Measurements from ENCODE around the gene SSTR3. TPM values are rescaled to one million over a fixed set of nuclear protein-coding genes. Genes with fewer than 3 reads are reported as not detected.

SSTR3 gene
- total RNA-seq, 1 experiment from 2014 or later: 0.08 TPM

DNA sequence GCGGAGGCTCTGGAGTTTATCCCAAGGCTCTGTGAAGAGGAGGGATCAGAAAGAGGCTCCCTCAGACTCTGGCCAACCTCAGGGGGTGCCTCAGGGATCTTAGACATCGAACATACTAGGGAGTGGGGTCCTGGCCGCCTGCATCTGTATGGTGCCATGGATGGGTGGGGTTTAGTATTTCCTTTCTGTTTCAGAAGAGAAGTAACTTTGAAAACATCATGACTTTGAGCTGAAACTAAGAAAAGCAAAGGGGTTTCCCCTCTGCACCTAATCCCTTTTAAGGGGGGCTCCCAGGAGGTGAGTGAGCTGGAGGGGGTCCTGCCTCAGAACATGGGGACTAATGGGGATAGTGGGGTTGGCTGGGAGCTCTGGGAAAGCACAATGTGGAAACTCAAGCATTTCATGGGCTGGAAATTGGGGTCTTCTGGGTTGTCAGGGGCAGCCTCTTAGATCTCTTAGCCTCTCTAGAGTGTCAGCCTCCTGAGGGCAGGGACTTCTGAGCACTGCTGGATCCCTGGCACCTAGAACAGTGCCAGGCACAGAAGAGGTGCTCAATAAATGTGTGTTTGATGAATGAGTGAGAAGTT, 11.8 kb upstream of the SSTR3 start:
- ATAC-seq: no peak

GRCh38 chr22:37222440-37222971, 10.2 kb upstream of the SSTR3 start:
- Histone ChIP-seq H3K27me3 (ENCODE audit: control insufficient read depth, insufficient read depth, low read length) (no peaks in the 10 kb centered on the region), H3K27ac (ENCODE audit: low read length) (no peak overlapping the region), H3K4me1 (ENCODE audit: control insufficient read depth, insufficient read depth, low read length) (no peaks in the 10 kb centered on the region), H3K9me3 (ENCODE audit: control insufficient read depth, insufficient read depth, low read depth, low read length) (no peaks in the 10 kb centered on the region), H3K36me3 (ENCODE audit: control insufficient read depth, insufficient read depth, low read length) (no peaks in the 10 kb centered on the region), H3K4me3 (ENCODE audit: low read depth in 2 of 2, low read length in 2 of 2) (no peak overlapping the region)
- ATAC-seq: no peak
- intact Hi-C loops (cut with micrococcal nuclease; ENCODE audit: unreplicated experiment) (no loop called here), in situ Hi-C loops (cut with HindIII; ENCODE audit: low pct_unique_long_range_greater_than_20kb, low sequenced_read_pairs) (no loop called here)
- ChIA-PET POLR2A (no interaction called here), CTCF (no interaction called here)
- DNase-seq (ENCODE audit: low read depth, low spot score): no peak
- BruUV-seq (replicated peaks): no TSS peak
- TF ChIP-seq, protein P1, sequence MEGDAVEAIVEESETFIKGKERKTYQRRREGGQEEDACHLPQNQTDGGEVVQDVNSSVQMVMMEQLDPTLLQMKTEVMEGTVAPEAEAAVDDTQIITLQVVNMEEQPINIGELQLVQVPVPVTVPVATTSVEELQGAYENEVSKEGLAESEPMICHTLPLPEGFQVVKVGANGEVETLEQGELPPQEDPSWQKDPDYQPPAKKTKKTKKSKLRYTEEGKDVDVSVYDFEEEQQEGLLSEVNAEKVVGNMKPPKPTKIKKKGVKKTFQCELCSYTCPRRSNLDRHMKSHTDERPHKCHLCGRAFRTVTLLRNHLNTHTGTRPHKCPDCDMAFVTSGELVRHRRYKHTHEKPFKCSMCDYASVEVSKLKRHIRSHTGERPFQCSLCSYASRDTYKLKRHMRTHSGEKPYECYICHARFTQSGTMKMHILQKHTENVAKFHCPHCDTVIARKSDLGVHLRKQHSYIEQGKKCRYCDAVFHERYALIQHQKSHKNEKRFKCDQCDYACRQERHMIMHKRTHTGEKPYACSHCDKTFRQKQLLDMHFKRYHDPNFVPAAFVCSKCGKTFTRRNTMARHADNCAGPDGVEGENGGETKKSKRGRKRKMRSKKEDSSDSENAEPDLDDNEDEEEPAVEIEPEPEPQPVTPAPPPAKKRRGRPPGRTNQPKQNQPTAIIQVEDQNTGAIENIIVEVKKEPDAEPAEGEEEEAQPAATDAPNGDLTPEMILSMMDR (IDR thresholded peaks at IDR 0.05): no peak
- TF ChIP-seq TCF7L2 (IDR thresholded peaks at IDR 0.05; ENCODE audit: low read depth, low read length) (no peak), REST (IDR thresholded peaks at IDR 0.05; ENCODE audit: insufficient read depth in 1 of 2, low read depth in 2 of 2, low read length in 1 of 2) (no peak)

More for the DNA sequence above, 11.8 kb upstream of the SSTR3 start:
- Histone ChIP-seq H3K9me3 (ENCODE audit: control insufficient read depth, insufficient read depth, low read depth, low read length) (no peaks in the 10 kb centered on the region), H3K4me3 (ENCODE audit: low read depth in 2 of 2, low read length in 2 of 2) (no peak overlapping the region), H3K4me1 (ENCODE audit: control insufficient read depth, insufficient read depth, low read length) (peaks cover 5% of the 10 kb centered on the region; the same call in 1 of the 2 replicates), H3K27ac (ENCODE audit: low read length) (no peak overlapping the region), H3K36me3 (ENCODE audit: control insufficient read depth, insufficient read depth, low read length) (no peaks in the 10 kb centered on the region), H3K27me3 (ENCODE audit: control insufficient read depth, insufficient read depth, low read length) (no peaks in the 10 kb centered on the region)
- intact Hi-C loops (cut with micrococcal nuclease; ENCODE audit: unreplicated experiment): no loop called here
- POLR2A ChIA-PET: no interaction called here
- in situ Hi-C loops (cut with HindIII; ENCODE audit: low pct_unique_long_range_greater_than_20kb, low sequenced_read_pairs): no loop called here
- CTCF ChIA-PET: no interaction called here
- TF ChIP-seq SIN3A (IDR thresholded peaks at IDR 0.05; ENCODE audit: borderline replicate concordance, insufficient read depth, low read depth, low read length) (no peak), POLR2AphosphoS5 (IDR thresholded peaks at IDR 0.05; ENCODE audit: low read depth, low read length) (no peak), TCF7L2 (IDR thresholded peaks at IDR 0.05; ENCODE audit: low read depth, low read length) (no peak), REST (IDR thresholded peaks at IDR 0.05; ENCODE audit: insufficient read depth in 1 of 2, low read depth in 2 of 2, low read length in 1 of 2) (no peak)
- TF ChIP-seq, protein P1 (IDR thresholded peaks at IDR 0.05): no peak
- BruUV-seq (replicated peaks): no TSS peak
- DNase-seq (ENCODE audit: low read depth, low spot score): no peak

All from Panc1 (cell line).